LNCaP clone FGC (cell line): ENCODE data around the gene KIF4B.

Experiments used
- DNase-seq: peaks from one replicate; pipeline ENCODE4 v3.0.0-alpha.2; 2011; ENCODE audit warnings: low read depth
- H3K4me3 ChIP-seq: 2 replicates; pipeline ENCODE4 v1.5.1; 2011; ENCODE audit warnings: mild to moderate bottlenecking, low read depth, low read length, control low read depth
- TF ChIP-seq, protein P1 (sequence below): IDR thresholded peaks from 2 replicates; pipeline ENCODE4 v1.5.1; 2012; ENCODE audit warnings: mild to moderate bottlenecking; ENCODE audit not compliant: control insufficient read depth, insufficient read depth; ENCODE audit errors: extremely low read depth

The KIF4B gene

DNA sequence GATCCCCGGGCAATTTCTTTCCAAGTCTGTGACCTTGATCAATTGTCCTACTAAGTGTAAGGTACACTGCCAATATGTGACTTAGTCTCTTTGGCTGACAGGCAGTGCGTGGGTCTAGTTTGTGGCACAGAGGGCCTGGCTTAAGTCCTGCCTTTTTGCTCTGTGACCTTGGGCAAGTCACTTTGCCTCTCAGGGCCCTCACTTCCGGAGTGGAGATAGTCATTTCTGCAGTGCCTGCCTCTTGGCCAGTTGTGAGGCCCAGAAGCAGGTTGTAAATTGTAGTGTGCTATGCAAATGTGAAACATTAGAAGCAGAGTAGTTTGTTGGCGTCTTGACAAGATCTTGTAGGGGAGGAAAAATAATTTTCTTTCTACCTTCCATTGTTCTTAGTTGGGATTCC is 39.0 kb downstream of the KIF4B start:
- no peak for DNase-seq

DNA sequence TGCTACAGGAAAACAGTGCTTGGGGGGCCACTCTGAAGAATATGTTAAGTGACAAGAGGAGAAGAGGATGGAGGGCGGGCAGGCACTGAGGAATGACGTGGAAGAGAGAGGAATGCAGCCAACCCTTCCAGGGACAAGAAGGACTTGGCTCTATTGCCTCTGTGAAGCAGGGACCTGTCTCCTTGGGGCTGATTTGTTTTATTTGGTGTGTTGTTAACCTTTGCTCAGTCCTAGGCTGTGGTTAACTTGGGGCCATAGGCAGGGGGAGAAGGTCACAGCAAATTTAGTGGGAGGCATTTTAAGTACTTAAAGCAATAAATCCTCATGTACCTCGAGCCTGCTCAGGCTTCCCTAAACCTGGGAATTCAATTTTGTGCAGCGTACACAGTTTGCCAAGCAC is 39.9 kb downstream of the KIF4B start:
- DNase-seq: no peak
- H3K4me3 ChIP-seq: no peak overlapping the region

More for the DNA sequence above, 39.0 kb downstream of the KIF4B start:
- no peak overlapping the region for H3K4me3 ChIP-seq
- TF ChIP-seq, protein P1, sequence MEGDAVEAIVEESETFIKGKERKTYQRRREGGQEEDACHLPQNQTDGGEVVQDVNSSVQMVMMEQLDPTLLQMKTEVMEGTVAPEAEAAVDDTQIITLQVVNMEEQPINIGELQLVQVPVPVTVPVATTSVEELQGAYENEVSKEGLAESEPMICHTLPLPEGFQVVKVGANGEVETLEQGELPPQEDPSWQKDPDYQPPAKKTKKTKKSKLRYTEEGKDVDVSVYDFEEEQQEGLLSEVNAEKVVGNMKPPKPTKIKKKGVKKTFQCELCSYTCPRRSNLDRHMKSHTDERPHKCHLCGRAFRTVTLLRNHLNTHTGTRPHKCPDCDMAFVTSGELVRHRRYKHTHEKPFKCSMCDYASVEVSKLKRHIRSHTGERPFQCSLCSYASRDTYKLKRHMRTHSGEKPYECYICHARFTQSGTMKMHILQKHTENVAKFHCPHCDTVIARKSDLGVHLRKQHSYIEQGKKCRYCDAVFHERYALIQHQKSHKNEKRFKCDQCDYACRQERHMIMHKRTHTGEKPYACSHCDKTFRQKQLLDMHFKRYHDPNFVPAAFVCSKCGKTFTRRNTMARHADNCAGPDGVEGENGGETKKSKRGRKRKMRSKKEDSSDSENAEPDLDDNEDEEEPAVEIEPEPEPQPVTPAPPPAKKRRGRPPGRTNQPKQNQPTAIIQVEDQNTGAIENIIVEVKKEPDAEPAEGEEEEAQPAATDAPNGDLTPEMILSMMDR: no peak

DNA sequence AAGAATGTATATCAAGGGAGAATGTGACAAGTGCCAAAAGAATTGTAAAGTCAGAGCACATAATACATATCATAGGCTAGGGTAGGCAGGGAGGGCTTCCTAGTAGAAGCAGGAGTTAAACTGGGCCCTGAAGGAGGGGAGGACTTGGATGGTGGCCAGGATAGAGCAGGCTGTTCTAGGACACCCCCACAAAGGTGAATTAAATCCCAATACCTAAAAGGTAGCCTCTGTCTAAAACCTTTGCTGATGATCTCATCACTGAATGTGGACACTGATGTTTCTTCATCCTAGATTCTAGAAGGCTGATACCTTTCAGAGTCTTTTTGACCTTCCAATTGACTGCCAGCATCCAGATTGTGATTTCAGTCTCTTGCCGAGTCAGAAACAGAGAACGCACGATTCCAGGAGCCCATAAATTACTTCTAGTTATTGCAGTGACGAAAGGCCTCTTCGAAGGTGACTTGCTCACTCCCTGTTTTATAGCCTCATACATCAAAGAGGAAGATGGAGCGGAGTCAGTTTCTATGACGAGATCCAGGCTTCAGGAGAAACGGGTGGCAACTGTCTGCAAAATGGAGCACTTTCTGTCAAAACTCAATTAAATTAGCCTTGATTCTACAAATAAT is 43.2 kb downstream of the KIF4B start:
- TF ChIP-seq, protein P1: no peak
- H3K4me3 ChIP-seq: no peak overlapping the region
- DNase-seq: no peak

More for the DNA sequence above, 39.9 kb downstream of the KIF4B start:
- TF ChIP-seq, protein P1: no peak

DNA sequence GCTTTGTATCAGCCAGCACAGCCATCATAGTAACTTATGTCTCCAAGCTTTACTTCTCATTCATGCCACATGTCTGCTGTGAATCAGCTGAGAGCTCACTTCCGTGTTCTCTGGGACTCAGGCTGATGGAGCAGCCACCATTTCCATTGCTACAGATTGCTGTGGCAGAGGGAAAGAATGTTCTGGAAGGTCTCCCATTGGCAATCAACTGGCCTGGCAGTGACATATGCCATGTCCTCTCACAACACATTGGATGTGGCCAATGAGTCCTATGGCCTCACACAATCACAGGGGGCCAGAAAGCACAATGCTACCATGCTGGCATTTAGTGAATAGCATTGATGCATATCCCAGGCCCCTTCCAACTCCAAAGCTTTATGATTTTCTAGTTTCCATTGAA is 44.1 kb downstream of the KIF4B start:
- DNase-seq: no peak
- H3K4me3 ChIP-seq: no peak overlapping the region
- TF ChIP-seq, protein P1: no peak

DNA sequence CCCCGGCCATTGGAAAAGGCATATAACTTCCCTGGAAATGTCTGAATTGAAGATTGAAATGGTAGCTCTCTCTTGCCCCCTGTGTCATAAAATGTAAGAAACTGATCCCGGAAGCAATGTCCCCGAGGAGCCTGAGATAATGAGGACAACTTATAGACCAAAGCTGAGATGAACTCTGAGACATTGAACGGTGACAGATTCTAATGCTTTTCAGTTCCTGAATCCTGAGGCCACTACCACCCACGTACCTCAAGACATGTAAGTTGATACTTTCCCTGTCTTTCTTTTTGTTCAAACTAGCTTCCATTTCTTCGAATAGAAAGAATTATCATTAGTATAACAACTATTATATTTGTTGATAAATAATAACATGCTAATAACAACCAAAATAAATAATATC is 51.0 kb downstream of the KIF4B start:
- TF ChIP-seq, protein P1: no peak
- no peak overlapping the region for H3K4me3 ChIP-seq

DNA sequence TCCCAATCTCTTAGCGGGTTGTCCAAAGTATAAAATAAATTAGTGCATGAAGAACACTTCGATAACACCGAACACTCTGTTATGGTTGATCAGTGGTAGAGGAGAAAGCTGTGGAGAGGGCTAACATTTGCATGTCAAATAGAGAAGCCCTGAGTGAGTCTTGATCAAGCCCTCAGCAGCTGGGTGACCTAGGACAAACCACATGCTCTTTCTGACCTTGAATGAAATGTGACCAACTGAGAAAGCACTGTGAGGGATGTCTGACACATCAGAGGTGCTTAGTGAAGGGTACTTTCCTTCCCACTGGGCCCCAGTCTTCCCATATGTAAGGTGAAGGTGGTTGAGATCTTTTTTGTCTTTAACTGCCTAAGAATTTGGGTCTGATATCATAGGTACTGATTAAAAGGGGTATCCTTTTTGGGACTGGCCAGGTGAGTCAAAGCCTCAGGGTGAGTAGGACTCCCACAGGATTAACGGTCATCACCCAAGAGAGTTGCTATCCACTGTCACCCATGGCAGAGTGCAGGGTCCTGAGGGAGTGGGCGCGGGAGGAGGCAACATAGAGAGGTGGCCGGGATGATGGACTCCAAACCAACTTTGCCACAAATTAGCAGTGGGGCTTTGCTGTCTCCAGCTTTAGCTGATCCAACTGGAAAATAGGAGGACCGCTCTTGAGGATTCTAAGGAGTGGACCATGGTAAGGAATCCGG is 53.5 kb downstream of the KIF4B start:
- DNase-seq: no peak
- no peak overlapping the region for H3K4me3 ChIP-seq
- TF ChIP-seq, protein P1: no peak

More for the DNA sequence above, 51.0 kb downstream of the KIF4B start:
- DNase-seq: no peak
